Caco-2 (cell line): ENCODE data around the gene DCP1B. TPM values are rescaled to one million over a fixed set of nuclear protein-coding genes. Genes with fewer than 3 reads are reported as not detected.

Source experiments
- BruUV-seq: library from RNA; stranded (reverse); fragments of 400-500 nt; replicated peaks from 2 replicates; lab custom pipeline; 2021; lab: Mats Ljungman, UMichigan
- CTCF ChIA-PET: fragments of 300-600 bp; sonication (Branson Sonifier 250); formaldehyde crosslinking; loops from one replicate; lab custom pipeline; 2022; ENCODE audit warnings: antibody characterized with exemption; lab: Charles Lee
- POLR2A ChIA-PET: fragments of 300-600 bp; sonication (Branson Sonifier 250); formaldehyde crosslinking; loops from one replicate; lab custom pipeline; 2022; ENCODE audit warnings: antibody characterized with exemption; lab: Charles Lee
- DNase-seq, 2 experiments: peaks; one replicate each; pipeline versions ENCODE4 v3.0.0 to v3.0.0-alpha.2; 2020 to 2022
- H3K27me3 ChIP-seq: replicated peaks from 2 replicates; pipeline ENCODE4 v1.6.0; 2011; ENCODE audit warnings: low read length; ENCODE audit not compliant: control insufficient read depth, insufficient read depth
- H3K36me3 ChIP-seq: 2 replicates; pipeline ENCODE4 v1.5.1; 2011; ENCODE audit warnings: low read length; ENCODE audit not compliant: control insufficient read depth, insufficient read depth
- H3K4me1 ChIP-seq: fragments of 250-450 bp; sonication (Bioruptor Pico); 2 replicates; pipeline ENCODE4 v1.5.1; 2020; ENCODE audit warnings: mild to moderate bottlenecking
- H3K4me3 ChIP-seq: 2 replicates; pipeline ENCODE4 v1.5.1; 2011; ENCODE audit warnings: low read depth, mild to moderate bottlenecking, control low read depth, low read length
- H3K9me3 ChIP-seq: fragments of 250-450 bp; sonication (Bioruptor Pico); 2 replicates; pipeline ENCODE4 v1.5.1; 2020; ENCODE audit warnings: mild to moderate bottlenecking, moderate library complexity
- H3K27ac Mint-ChIP-seq: one replicate; pipeline ENCODE4 v1.8.0; 2022; ENCODE audit warnings: mixed read lengths; ENCODE audit not compliant: unreplicated experiment
- H3K27me3 Mint-ChIP-seq: one replicate; pipeline ENCODE4 v1.8.0; 2022; ENCODE audit warnings: mixed read lengths; ENCODE audit not compliant: insufficient read depth, unreplicated experiment
- H3K36me3 Mint-ChIP-seq: one replicate; pipeline ENCODE4 v1.8.0; 2022; ENCODE audit warnings: mild to moderate bottlenecking, mixed read lengths; ENCODE audit not compliant: insufficient read depth, unreplicated experiment
- H3K4me1 Mint-ChIP-seq: one replicate; pipeline ENCODE4 v1.8.0; 2022; ENCODE audit warnings: low read depth, mixed read lengths; ENCODE audit not compliant: unreplicated experiment
- H3K4me3 Mint-ChIP-seq: one replicate; pipeline ENCODE4 v1.8.0; 2022; ENCODE audit warnings: mild to moderate bottlenecking, moderate library complexity, mixed read lengths; ENCODE audit not compliant: unreplicated experiment
- H3K9me3 Mint-ChIP-seq: one replicate; pipeline ENCODE4 v1.8.0; 2022; ENCODE audit warnings: mixed read lengths; ENCODE audit not compliant: unreplicated experiment
- CTCF ChIP-seq, 2 experiments: fragments of 200-600 bp in 1 of 2; IDR thresholded peaks; 1 replicate in 1 of 2; 2 replicates in 1 of 2; pipeline versions ENCODE4 v1.5.1 to v1.8.0; 2011 to 2022; ENCODE audit warnings: antibody characterized with exemption in 1 of 2, control low read depth in 1 of 2, inconsistent platforms in 1 of 2, low read depth in 1 of 2, low read length in 1 of 2, mild to moderate bottlenecking in 1 of 2, moderate library complexity in 1 of 2; ENCODE audit not compliant: insufficient read depth in 1 of 2, severe bottlenecking in 1 of 2, unreplicated experiment in 1 of 2
- intact Hi-C: fragments of 100-400 bp; cut with micrococcal nuclease; formaldehyde crosslinking; loops from one replicate; pipeline ENCODE4 v1.10.0; 2022; ENCODE audit not compliant: unreplicated experiment
- total RNA-seq: library from RNA; stranded (reverse); gene quantifications from 2 replicates; pipeline ENCODE4 v1.2.3, GENCODE V29; 2022

DCP1B gene
- total RNA-seq, 1 experiment from 2014 or later = 8.2 TPM

- Mint-ChIP-seq H3K27ac (no peak overlapping the region), H3K4me3 (no peak overlapping the region), H3K9me3 (no peaks in the 10 kb centered on the region), H3K27me3 (no peaks in the 10 kb centered on the region), H3K4me1 (no peaks in the 10 kb centered on the region), H3K36me3 (no peaks in the 10 kb centered on the region)
- intact Hi-C loops = no loop called here
- H3K4me1 ChIP-seq = 0 out of 2 replicates have a peak, but pooled peaks cover 5% of the 10 kb centered on the region
- CTCF ChIA-PET = interaction anchor here (0.8 to 1.0 kb wide), 2 partner anchors 11 to 54 kb away, joined by 3 read pairs; partner anchors contain the start of gene DCP1B
- POLR2A ChIA-PET = interaction anchor here (1.2 kb wide), 1 partner anchor 10 kb away, joined by 9 read pairs; the partner anchor contains the start of gene DCP1B
- no peaks in the 10 kb centered on the region; the same call in 1 of the 2 replicates for H3K36me3 ChIP-seq
- BruUV-seq = no TSS peak
- TF ChIP-seq CTCF (IDR thresholded peaks at IDR 0.05; ENCODE audit: insufficient read depth in 1 of 2, low read depth in 1 of 2, low read length in 1 of 2, severe bottlenecking in 1 of 2, unreplicated experiment in 1 of 2) = no peak
- H3K27me3 ChIP-seq = no peaks in the 10 kb centered on the region
- no peaks in the 10 kb centered on the region for H3K9me3 ChIP-seq
- no peak overlapping the region for H3K4me3 ChIP-seq
- no peak for DNase-seq
Measured at GRCh38 chr12:1993871-1994371, 10.3 kb downstream of the DCP1B start.

GRCh38 chr12:1993341-1993740 is 10.9 kb downstream of the DCP1B start:
- no peak for DNase-seq
- no peak overlapping the region for H3K4me3 ChIP-seq
- no TSS peak for BruUV-seq
- no peaks in the 10 kb centered on the region for H3K9me3 ChIP-seq
- CTCF ChIA-PET = interaction anchor here (0.6 kb wide), 1 partner anchor 238 kb away, joined by 6 read pairs; no protein-coding TSS in a partner anchor
- POLR2A ChIA-PET = no interaction called here
- no peak for TF ChIP-seq CTCF (IDR thresholded peaks at IDR 0.05; ENCODE audit: insufficient read depth in 1 of 2, low read depth in 1 of 2, low read length in 1 of 2, severe bottlenecking in 1 of 2, unreplicated experiment in 1 of 2)
- no peaks in the 10 kb centered on the region for H3K4me1 Mint-ChIP-seq
- H3K4me1 ChIP-seq = 0 out of 2 replicates have a peak, but pooled peaks cover 5% of the 10 kb centered on the region
- no peaks in the 10 kb centered on the region for H3K9me3 Mint-ChIP-seq
- H3K4me3 Mint-ChIP-seq = no peak overlapping the region
- H3K27me3 ChIP-seq = no peaks in the 10 kb centered on the region
- H3K27ac Mint-ChIP-seq = no peak overlapping the region
- intact Hi-C loops = no loop called here
- H3K36me3 ChIP-seq = no peaks in the 10 kb centered on the region
- no peaks in the 10 kb centered on the region for H3K27me3 Mint-ChIP-seq
- no peaks in the 10 kb centered on the region for H3K36me3 Mint-ChIP-seq

GRCh38 chr12:1992732-1993131 is 11.5 kb downstream of the DCP1B start:
- BruUV-seq = no TSS peak
- no peak overlapping the region for H3K4me3 Mint-ChIP-seq
- no peak overlapping the region for H3K4me3 ChIP-seq
- H3K36me3 ChIP-seq = no peaks in the 10 kb centered on the region; the same call in 1 of the 2 replicates
- no peaks in the 10 kb centered on the region for H3K27me3 ChIP-seq
- POLR2A ChIA-PET = no interaction called here
- H3K27ac Mint-ChIP-seq = no peak overlapping the region
- H3K36me3 Mint-ChIP-seq = peaks cover 3% of the 10 kb centered on the region
- intact Hi-C loops = no loop called here
- H3K9me3 ChIP-seq = no peaks in the 10 kb centered on the region
- no peaks in the 10 kb centered on the region for H3K4me1 Mint-ChIP-seq
- CTCF ChIA-PET = interaction anchor here (0.6 kb wide), 1 partner anchor 239 kb away, joined by 6 read pairs; no protein-coding TSS in a partner anchor
- H3K27me3 Mint-ChIP-seq = no peaks in the 10 kb centered on the region
- no peak for TF ChIP-seq CTCF (IDR thresholded peaks at IDR 0.05; ENCODE audit: insufficient read depth in 1 of 2, low read depth in 1 of 2, low read length in 1 of 2, severe bottlenecking in 1 of 2, unreplicated experiment in 1 of 2)
- DNase-seq = no peak
- 0 out of 2 replicates have a peak, but pooled peaks cover 5% of the 10 kb centered on the region for H3K4me1 ChIP-seq
- peaks cover 5% of the 10 kb centered on the region for H3K9me3 Mint-ChIP-seq
